D721Med (cell line): ENCODE data around the gene ADGRB3.
"Not testable (repeated sequence)": the region's sequence is repeated elsewhere in the genome, so short reads cannot be mapped to it uniquely, and the experiment has no call there.

ENCODE experiments used
- DNase-seq: peaks from one replicate; pipeline ENCODE4 v3.0.0; 2011; ENCODE audit warnings: low spot score; ENCODE audit not compliant: insufficient read length
- FAIRE-seq: peaks from 2 replicates; lab custom pipeline; 2011; peaks lifted over from hg19 to GRCh38; lab: Jason Lieb, UNC
- CTCF ChIP-seq: IDR thresholded peaks from 2 replicates; pipeline ENCODE4 v1.5.1; 2012; ENCODE audit warnings: mild to moderate bottlenecking, control low read depth; ENCODE audit not compliant: insufficient read depth; ENCODE audit errors: missing control alignments

Gene ADGRB3

DNA sequence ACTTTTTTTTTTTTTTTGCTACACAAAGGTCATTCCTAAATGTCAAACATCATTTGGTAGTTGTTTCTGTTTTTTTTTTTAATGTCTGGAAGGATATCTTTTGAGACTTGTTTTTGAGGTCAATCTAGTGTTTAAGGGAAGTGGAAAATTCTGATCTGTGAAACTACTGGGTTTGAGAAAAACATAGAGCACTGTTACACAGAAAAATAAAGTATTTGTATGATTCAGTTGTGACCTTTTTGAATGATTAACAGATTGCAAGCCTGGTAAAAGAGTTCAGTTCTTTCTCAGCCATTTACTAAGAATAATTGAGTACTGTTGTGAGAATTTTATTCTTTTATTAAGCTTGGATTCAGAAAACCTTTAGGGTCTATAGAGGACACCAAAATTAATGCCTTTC, 276.7 kb downstream of the ADGRB3 start:
- FAIRE-seq (no peak), DNase-seq (no peak)
- no peak for TF ChIP-seq CTCF

DNA sequence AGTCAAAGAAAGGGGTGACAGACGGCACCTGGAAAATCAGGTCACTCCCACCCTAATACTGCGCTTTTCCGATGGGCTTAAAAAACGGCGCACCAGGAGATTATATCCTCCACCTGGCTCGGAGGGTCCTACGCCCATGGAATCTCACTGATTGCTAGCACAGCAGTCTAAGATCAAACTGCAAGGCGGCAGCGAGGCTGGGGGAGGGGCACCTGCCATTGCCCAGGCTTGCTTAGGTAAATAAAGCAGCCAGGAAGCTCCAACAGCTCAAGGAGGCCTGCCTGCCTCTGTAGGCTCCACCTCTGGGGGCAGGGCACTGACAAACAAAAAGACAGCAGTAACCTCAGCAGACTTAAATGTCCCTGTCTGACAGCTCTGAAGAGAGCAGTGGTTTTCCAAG, 277.7 kb downstream of the ADGRB3 start:
- DNase-seq, FAIRE-seq: not testable (repeated sequence)

DNA sequence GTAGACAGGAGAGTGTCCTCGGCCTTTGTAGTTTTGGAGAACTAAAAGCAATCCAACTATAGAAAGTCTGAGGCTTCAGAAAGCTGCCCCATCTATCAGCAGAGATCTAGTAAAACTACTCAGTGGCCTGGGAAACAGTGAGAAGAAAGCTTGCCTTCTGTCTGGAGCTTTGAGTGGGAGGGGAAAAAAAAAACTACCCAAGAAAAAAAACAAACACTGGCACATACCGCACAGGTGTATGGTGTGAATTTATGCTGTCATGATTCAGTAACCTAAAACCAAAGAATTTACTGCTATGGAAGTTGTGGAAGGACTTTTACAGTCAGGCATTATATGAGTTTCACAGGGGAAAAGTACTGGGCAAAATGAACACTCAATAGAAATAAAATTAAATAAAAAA, 280.5 kb downstream of the ADGRB3 start:
- no peak for TF ChIP-seq CTCF
- DNase-seq (no peak), FAIRE-seq (no peak)

GRCh38 chr6:68919537-68919936, 284.5 kb downstream of the ADGRB3 start:
- no peak for FAIRE-seq
- DNase-seq, result no peak
- TF ChIP-seq CTCF, result no peak

GRCh38 chr6:68941345-68941744, 306.3 kb downstream of the ADGRB3 start:
- FAIRE-seq (no peak), DNase-seq (no peak)
- no peak for TF ChIP-seq CTCF

DNA sequence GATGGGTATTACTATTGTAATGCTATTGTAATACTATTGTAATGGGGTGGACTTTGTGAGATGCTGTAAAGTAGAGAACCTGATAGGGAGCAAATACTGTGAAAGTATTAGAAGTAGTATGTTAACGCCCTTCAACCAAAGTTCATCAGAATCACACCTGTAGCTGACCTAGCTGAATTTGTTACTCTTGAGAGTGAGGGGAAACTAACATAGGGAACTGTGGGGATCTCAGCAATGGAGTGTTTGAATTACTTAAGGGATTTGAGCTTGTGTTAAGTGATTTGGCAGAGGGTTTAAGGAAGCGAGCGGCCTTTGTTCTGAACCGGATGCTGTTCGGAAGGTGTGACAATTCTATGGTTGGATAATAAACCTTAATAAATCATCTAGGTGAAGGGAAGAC, 312.6 kb downstream of the ADGRB3 start:
- DNase-seq, result no peak
- TF ChIP-seq CTCF, result no peak
- no peak for FAIRE-seq

- FAIRE-seq (no peak), DNase-seq (no peak)
- no peak for TF ChIP-seq CTCF
These were observed 316.2 kb downstream of the ADGRB3 start for GRCh38 chr6:68951270-68951669.

DNA sequence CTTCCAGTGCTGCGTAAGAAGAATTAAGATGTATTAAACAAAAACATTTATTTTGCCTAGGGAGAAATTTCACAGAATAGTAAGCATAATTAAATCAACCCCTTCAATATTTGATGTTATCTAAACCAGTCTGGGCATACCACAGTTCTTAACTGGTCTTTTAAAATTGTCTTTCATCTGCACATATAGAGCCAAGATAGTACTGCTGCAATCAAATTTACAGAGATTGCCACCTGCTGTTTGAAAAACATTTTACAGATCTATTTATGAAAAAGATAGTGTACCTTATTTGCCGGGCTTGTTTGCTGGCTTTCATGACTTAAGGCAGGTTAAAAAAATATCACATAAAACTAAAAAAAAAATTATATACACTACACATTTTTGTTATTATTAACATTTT, 323.2 kb downstream of the ADGRB3 start:
- DNase-seq, result no peak
- FAIRE-seq, result no peak
- peak; percentile 25 for TF ChIP-seq CTCF
